ENCODE data around the gene RPL35.
A peak's percentile ranks its signal among the peaks of the same experiment; 100 is the strongest.

The RPL35 gene

DNA sequence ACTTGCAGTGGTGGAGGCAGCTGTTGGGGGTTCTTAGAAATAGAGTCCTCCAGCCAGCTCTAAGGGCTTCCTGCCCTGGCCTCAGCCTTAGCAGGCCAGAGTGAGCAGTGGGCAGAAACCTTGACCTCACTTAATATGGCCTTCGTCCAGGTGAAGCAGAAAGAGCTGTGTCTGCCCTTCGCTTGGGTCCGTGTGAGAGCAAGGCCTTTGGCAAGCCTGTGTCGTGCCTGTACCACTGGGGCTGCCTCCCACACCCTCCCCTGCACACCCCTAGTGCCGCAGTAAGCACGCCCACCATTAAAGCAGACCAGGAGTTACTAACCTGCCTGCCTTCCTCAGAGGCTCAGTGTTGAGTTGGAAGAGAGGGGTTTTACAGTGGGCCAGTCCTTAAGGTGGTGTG, 13.7 kb upstream of the RPL35 start:
- DNase-seq = no peak

DNA sequence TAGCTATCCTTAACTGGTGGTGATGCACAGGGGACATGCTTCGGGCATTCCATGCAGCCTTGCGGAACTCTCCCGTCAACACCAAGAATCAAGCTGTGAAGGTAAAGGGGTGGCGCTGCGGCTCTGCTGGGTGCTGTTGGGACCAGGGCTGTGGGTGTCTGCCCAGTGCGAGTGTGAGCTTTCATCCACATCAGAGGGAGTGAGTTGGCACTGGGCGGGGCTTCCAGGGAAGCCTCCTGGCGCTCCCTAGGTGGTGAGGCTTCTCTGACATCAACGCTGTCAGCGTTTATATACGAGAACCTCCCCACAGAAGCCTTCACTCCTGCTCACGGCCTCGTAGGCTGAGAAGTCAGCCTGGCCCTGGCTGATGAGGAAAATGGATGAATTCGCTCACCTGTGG, 11.9 kb upstream of the RPL35 start:
- DNase-seq = no peak

DNA sequence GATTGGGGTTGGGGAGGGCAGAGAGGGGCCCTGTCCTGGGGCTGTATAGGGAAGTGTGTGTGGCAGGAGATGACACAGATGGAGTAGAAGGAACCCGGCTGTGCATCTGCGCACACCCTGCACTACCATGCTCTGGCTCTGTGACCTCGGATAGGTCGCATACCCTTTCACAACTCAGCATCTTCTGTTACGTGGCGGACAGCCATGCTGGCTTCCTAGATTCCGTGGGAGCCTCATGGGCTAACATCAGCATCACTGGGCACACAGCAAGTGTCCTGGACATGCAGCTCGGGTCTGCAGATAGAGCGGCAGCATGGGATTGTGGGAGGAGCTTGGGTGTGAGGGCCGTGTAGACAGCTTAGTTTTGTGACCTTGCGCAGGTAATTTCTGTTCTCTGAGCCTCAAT, 9.4 kb upstream of the RPL35 start:
- peak; percentile 45 for DNase-seq

DNA sequence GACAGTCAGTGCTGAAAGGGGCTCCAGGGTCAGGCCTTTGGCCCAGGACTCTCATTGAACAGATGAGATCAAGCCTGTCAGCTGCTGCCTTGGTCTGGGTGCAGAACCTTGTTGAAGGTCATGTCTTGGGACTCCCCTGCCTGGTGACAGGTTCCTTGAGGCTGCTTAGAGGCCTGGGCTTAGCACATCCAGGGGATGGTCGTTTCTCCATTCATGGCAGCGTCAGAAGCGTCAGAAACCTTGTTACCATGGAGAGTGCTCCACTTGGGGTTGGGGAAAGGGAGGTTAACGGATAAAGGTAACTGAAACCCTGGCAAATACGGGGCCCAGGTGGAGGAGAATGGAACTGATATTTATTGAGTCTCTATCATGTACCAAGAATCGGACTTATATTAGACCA, 9.0 kb upstream of the RPL35 start:
- DNase-seq = no peak

DNA sequence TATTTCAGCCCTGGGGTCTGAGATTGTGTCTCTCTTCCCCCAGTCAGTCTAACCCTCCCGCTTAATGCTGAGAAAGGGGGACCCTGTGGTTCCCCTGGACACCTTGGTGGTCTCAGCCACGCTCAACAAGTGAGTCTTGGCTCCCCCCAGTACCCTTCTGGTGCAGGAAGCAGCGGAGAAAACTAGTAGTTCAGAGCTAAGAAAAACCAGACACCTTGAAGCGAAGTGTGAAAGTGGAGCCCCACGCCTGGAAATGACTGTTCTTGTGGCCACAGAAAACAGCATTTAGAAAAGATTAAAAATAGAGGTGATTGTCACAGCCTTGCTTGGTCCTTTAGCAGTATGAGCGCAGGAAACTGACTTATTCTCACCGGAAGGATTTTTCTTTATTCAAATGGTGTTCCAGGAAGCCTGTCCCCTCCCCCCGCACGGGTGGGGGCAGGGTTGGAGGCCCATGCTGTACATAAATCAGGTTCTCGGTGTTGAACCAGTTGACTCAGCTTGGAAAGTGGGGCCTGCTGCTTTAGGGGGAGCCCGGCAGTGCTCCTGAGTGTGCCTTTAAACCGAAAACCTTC, 8.3 kb upstream of the RPL35 start:
- peak; percentile 63 for DNase-seq

DNA sequence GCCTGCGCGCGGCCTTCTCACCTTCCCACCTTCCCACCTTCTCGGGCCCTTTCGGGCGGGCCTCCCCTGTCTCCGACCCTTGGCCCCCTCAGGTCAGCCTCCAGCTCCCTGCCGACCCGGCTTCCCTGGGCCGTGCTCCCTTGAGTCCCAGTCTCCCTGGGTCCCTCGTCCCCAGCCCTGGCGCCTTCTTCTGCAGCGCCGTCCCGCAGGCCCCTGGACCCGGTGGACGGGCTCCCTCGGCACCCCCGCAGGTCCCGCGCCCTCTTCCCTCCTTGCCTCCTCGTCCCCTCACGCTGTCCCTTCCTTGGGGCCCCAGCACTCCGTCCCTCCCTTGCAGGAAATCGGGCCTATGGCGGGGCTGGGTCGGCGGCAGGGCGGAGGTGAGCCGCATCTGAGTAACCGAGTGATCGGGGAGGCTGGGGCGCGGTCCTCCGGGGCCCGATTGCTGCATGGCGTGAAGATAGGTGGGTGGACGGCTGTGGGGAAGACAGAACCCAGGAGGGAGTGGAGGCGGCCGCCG, 7.8 kb upstream of the RPL35 start:
- no peak for DNase-seq

DNA sequence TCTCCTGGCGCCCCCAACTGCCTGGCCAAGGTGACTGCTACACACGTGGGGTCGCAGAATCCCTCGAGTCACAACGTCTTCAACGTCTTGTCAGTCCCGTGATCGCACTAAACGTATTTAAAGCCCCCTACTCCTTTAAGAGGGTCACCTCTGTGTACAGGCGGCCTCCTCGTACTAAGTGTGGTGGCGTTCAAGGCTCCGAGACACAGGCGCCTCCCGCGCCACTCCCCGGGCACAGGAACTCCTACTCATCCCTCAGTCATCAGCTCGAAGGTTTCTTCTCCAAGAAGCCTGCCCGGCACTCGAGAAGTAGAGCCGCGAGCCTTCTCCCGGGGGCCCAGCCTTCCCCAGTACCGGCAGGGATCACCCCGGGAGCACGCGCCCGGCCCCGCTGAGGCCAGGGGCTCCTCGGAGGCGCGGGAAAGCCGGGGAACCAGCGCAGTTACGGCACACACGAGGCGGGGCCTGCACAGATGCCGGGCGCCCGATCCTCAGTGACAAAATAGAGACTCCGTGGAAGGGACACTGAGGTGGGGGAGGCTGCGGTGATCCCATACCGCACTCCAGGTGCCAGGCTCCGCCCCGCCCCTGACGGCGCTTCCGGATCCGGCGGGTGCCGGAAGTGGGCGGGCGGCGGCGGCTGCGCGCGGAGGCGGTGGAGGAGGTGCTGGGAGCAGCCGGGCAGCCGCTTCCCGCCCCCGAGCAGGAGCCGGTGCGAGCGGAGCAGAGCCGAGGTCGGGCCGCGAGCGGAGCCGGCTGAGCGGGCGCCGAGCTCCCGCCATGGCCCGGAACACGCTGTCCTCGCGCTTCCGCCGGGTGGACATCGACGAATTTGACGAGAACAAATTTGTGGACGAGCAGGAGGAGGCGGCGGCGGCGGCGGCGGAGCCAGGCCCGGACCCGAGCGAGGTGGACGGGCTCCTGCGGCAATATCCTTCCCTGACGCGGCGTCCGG, 7.0 kb upstream of the RPL35 start:
- peak; percentile 82 for DNase-seq

DNA sequence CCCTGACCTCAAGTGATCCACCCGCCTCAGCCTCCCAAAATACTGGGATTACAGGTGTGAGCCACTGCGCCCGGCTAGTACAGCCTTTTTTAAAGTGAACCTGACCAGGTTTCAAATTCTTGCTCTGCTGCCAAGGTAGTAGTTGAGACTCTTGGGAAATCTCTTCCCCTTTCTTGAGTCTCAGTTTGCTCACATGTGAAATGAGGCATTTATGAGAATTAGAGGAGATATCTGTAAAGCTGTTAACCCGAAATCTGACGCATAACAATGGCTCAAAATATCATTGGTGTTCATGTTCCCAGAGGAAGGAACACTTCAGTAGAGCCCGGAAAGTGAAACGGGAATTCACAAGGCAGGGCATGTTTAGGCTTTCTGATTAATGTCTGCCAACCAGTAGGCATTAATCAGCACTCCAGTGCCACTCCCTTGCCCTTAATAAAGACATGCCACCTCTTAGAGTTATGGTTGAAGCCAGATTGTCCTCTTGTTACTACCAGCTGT, 1.7 kb upstream of the RPL35 start:
- peak; percentile 36 for DNase-seq

DNA sequence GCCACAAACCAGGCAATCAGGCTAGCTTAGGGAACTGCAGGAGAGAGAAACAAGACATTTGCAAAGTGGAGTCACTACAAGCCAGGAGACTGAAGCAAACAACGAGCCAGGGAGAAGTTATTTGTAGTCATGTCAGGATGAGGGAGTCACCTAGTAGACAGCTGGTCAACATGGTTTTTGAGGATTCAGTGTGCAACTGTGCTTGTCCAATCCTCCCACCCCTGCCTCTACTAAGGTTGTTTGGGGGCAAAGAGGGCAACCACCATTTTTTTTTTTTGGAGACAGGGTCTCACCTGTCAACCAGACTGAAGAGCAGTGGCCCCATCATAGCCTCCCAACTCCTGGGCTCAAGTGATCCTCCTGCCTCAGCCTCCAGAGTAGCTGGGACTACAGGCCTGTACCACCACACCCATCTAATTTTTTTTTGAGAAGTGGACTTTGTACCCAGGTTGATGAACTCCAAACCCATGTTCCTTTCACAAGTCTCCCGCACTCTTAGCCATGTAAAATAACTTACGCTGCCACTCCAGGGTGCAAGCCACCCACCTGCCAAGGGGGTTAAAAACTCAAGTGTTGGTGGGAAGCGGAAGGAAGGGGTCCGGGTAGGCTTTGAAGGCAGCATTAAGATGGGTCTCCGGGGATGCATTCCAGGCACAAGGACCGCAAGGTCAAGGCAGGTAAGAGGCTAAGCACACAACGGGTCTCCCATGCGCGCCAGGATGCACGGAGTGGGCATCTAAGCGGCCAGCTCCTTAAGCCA, 995 bp downstream of the RPL35 start:
- DNase-seq = no peak

DNA sequence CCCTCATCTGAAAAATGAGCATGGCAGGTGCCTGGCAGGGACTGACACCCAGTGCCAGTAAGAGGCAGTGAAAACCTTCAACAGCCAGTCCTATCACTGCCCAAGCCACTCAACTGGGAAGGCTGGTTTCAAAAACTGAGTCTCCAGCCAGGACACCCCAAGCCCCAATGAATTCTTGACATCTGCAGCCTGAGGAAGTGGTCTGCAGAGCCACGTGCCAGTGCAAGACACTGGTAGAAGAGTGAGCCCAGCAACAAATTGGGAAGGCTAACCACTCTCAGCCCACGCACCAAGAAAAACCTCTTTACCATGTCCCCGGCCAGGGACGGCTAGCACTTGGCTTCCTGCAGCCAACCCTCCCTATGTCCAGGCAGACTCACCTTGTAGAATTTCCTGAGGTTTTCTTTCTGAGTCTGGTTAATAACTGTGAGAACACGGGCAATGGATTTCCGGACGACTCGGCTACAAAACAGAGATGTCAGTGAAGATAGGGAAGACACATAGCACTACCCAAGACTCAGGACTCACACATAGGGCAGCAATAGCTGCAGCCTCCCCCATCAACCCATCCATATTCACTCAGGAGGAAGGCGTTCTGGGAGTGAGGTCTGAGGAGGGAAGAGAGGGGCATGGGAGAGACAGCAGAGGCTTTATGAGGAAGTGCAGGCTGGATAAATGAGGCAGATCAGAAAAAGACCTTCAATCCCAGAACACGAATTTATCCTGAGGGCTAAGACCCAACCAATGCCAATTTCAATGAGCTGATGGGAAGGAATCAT, 1.8 kb downstream of the RPL35 start:
- peak; percentile 10 for DNase-seq

DNA sequence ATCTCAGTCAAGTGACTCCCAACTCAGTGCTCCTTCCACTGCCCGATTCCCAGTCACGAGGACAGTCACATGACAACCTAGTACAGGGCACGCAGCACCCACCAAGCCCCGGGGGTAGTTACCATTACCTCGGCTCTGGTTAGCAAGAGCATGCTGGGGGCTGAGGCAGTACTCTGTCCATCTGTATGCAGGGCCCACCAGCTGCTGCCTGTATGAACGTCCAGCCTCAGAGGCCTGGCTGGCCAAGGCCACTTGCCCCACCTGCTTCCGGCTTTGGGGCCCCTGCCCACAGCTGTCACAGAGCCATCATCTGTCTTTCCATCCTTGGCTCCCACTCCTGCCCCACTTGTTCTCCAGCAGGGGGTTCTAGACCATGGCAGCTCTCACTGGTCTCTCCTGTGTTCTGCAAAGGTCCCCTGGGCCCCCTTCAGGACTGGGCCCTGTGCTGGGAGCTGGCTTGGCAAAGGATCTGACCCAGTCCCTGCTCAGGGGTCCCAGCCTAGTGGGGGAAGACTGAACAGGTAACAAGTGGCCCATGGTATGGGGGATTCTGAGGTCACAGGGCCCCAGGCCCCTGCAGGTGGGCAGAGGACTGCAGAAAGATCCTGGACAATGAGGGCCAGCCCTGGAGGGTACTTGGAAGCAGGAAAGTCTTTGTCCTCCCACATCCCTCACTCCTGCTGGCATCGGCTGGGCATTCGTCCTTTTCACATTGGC, 3.3 kb downstream of the RPL35 start:
- no peak for DNase-seq

DNA sequence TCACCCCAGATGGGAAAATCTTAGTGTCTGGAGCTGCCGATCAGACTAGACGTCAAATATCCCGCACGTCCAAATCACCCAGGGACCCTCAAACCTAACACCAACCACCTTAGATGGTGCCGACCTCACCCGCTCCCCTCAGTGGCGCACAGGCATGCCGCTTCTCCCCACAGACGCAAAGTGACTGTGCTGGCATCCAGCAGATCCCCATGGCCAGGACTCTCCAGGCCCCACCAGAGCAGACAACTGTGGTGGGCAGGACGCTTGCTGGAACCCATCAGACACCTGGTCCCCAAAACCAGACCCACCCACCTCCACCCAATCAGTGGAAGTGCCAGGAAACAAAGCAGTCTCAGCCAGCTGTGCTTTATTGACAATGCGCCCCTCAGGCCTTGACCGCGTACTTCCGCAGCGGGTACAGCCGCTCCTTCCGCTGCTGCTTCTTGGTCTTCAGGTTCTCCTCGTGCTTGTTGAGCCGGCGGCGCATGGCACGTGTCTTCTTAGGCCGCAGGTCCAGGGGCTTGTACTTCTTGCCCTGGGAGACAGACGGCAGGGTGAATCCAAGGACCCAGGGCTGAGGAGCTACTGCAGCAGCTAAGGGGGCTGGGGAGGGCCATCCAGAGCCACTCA, 4.1 kb downstream of the RPL35 start:
- no peak for DNase-seq

DNA sequence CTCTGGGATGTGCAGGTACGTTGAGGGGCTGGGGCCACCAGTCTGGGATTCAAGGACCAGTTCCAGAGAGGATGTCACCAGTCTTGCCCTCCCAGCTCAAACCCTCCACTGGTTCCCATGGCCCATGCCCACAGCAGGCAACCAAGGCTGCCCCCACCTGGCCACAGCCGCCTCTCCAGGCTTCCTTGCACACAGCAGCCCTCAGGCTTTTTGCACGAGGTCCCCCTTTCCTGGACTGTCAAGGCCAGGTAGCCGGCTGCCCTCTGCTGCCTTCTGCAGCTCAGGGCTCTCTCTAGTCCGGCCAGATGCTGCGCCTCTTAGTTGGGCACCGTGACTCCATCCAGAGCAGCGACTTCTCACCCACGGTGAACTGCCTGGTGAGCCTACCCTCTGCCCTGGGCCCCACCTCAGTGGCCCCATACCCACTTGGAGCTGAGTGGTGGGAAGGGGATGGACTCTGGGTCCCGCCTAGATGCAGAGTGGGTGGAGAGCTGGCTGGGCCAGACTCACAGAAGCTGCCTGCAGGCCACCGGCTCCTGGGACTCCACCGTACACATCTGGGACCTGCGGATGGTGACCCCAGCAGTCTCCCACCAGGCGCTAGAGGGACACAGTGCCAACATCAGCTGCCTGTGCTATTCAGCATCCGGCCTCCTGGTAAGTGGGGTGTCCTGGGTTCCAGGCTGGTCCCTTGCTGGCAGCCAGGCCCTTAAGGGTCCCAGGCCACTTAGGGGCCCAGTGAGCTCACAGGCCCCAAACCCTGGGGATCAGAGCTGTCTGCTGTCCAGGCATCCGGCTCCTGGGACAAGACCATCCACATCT, 5.6 kb downstream of the RPL35 start:
- DNase-seq = peak; percentile 55

DNA sequence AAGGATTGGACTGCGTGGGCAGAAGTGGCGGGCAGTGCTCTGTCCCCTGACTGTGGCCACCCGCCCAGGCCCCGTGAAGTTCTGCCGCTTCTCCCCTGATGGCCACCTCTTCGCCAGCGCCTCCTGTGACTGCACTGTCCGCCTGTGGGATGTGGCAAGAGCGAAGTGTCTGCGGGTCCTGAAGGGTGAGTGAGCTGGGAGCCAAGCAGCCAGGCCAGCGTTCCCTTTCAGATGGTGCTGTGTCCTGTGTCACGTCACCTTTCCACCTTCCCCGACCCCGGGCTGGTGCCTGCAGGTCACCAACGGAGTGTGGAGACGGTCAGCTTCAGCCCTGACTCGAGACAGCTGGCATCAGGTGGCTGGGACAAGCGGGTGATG, 6.2 kb downstream of the RPL35 start:
- DNase-seq = peak; percentile 9

DNA sequence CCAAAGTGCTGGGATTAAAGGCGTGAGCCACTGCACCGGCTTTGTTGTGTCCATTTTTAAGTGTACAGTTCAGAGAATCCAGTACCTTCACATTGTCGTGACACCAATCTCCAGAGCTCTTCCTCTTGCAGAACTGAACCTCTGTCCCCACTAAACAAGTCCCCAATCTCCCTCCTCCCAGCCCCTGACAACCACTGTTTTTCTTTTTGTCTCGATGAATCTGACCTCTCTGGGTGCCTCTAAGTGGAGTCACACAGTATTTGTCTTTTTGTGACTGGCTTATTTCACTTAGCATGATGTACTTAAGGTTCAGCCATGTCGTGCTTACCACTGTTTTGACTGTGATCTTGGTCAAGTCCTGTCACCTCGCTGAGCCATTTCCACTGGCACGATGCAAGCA, 6.9 kb downstream of the RPL35 start:
- DNase-seq = peak; percentile 36

DNA sequence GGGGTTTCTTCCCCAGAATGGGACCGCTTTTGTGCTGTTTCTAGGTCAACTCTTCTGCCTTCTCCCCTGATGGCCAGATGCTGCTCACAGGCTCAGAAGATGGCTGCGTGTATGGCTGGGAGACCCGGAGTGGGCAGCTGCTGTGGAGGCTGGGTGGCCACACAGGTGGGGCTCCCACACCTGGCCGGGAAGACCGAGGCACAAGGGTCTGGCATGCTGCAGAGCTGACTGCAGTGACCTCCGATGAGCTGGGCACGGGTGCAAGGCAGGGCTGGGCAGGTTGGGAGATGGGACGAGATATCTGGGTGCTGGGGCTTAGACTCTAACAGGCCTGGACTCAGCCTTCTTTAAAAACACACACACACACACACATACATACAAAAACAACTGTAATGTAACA, 7.6 kb downstream of the RPL35 start:
- no peak for DNase-seq

DNA sequence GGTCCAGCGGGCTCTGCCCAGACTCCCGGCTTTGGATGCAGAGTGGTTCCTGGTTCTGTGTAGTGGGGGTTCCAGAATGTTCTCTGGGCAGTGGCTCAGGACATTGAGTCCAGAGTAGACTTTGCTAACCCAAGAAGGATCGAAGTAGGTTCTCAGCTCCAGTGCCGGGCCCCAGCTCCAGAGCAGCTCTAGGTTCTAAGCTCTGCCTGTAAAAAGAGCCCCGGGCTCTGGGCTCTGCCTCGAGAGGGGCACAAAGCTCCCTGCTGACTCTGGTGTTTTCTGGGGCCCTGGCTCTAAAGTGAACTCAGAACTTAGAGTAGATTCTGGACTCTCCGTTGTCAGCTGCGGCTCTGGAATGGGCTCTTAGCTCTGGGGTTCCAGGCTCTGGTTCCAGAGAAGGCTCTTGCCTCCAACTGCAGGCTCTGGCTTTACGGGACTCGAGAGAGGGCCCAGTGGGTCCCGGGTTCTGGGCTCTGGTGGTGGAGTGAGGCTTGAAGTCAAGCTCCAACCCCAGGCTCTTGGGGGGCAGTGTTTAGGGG, 8.1 kb downstream of the RPL35 start:
- DNase-seq = no peak

DNA sequence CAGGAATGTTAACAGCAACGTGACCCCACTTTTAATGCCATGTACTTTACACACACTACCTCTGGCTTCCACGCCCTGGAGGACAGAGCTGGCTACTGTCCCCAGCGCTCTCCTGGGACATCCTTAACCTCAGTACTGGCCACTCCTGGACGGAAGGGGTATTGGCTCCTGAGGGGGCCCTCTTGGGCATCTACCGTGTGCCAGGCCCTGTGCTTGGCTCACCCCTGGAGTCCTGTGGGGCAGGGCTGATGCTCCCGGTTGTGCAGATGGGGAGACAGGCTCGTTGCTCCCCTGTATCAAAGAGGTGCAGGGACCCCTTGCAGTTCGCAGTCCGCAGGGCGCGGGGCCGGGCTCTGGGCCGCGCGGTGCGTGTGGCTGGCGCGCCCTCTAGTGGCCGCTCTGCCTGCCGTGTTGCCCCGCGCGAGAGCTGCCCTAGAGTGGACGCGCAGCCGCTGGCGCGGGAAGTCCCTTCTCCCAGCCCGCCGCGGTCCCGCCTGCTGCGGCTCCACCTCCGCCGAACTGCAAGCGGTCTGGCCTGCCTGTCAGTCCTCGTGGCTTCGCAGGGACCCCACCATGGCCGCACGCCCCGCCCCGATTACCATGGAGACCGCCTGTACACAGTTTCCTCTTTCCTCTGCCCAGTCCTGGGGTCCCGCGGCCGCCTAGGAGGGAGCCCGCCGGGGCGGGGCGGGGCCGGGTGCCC, 8.8 kb downstream of the RPL35 start, which contains the start of gene WDR38:
Gene WDR38, plus strand, starts transcription at position 632 of the 703 bp plus-strand sequence. CDS start 72 bp downstream, outside the sequence.
- peak; percentile 55 for DNase-seq

DNA sequence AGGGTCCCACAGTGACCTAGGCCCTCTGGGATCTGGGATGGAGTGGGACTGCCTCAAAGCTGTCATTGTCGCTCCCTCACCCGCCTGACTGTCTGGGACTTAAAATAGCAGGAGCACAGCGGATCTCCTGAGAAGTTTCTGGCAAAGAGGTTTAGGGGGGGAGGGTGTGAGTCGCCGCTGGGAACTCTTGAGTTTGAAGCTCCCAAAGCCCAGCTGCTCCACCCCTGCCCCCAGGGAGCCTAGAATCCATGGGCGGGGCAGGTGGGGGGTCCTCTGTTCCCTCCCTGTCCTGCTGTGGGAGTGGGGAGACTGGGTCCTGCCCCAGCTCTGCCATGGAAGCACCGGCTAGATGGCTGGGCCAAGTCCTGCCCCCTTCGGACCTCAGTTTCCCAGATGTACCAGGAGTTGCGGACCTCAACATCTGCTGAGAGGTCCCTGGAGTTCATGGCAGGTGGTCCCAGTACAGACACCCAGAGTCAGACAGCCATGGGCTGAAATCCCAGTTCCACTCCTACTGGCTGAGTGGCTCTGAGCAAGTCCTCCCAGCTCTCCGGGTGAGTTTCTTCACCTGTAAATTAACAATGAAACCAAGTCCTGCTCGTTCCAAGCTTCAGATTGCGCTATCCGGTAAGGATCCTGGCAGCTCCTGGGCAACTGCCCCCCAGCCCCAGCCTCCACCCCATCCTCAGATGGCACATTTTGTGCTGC, 9.5 kb downstream of the RPL35 start:
- DNase-seq = no peak
